Adrenal gland (tissue), 5 donors: ENCODE results near the gene PLCG2.

ENCODE experiments used
- CTCF ChIP-seq, 6 experiments: fragments of 450-650 bp in 4 of 6; fragments of 200-600 bp in 2 of 6; sonication (generic) in 1 of 6; IDR thresholded peaks; 1 replicate in 5 of 6; 2 replicates in 1 of 6; pipeline versions ENCODE4 v1.5.1 to v1.8.0; 2016 to 2021; ENCODE audit warnings: antibody characterized with exemption in 6 of 6, mild to moderate bottlenecking in 2 of 6, moderate library complexity in 1 of 6
- POLR2A ChIP-seq, 2 donors: fragments of 450-650 bp; IDR thresholded peaks; one replicate each; pipeline ENCODE4 v1.6.1; 2017; ENCODE audit warnings: antibody characterized with exemption in 2 of 2, mild to moderate bottlenecking in 2 of 2, moderate library complexity in 1 of 2
- donor health status: DM: no; HTN: no; CAD: no.

- TF ChIP-seq CTCF (IDR thresholded peaks at IDR 0.05) (no peak), POLR2A (IDR thresholded peaks at IDR 0.05) (no peak)
Observed at GRCh38 chr16:81967358-81967757, 188.3 kb downstream of the PLCG2 start.
